ENCODE results near the gene CTBP1. TPM values are rescaled to one million over a fixed set of nuclear protein-coding genes. Genes with fewer than 3 reads are reported as not detected.

CTBP1 gene
- polyA plus RNA-seq, 3 donors: 21.3 to 226 (median 42.1) TPM

- Mint-ChIP-seq H3K36me3 (peaks cover 67 to 79% of the 10 kb centered on the region in 2 donors), H3K27ac (no peak overlapping the region), H3K4me1 (peaks cover 34% of the 10 kb centered on the region), H3K9me3 (peaks cover 0 to 2% (median 0%) of the 10 kb centered on the region in 7 donors), H3K4me3 (no peak overlapping the region), H3K27me3 (ENCODE audit: low read depth in 3 of 3) (no peaks in the 10 kb centered on the region)
- 95% methylated on average over 21 of the region's 29 CpGs for WGBS (ENCODE audit: insufficient coverage)
- Histone ChIP-seq H3K27ac (ENCODE audit: low read depth in 1 of 2, low read length in 2 of 2) (no peak overlapping the region), H3K79me2 (ENCODE audit: insufficient read depth, low read length) (peaks cover 8% of the 10 kb centered on the region), H3K9ac (ENCODE audit: insufficient read depth, low read length, poor library complexity, severe bottlenecking) (no peak overlapping the region), H3K4me3 (replicated peaks in 1 of 3; ENCODE audit: low read depth in 2 of 3, low read length in 3 of 3) (no peak overlapping the region), H2AFZ (ENCODE audit: insufficient read depth, low read depth, low read length, poor library complexity, severe bottlenecking) (no peak overlapping the region), H3K27me3 (ENCODE audit: control insufficient read depth in 2 of 2, insufficient read depth in 2 of 2, low read length in 2 of 2) (no peaks in the 10 kb centered on the region), H3K4me1 (ENCODE audit: control insufficient read depth in 1 of 2, insufficient read depth in 2 of 2, low read length in 2 of 2) (peaks cover 21 to 25% of the 10 kb centered on the region in 2 donors), H3K36me3 (replicated peaks in 1 of 2; ENCODE audit: control insufficient read depth in 1 of 2, insufficient read depth in 2 of 2, low read length in 2 of 2) (peaks cover 61 to 77% of the 10 kb centered on the region in 2 donors), H3K4me2 (replicated peaks; ENCODE audit: extremely low read depth, low read length, poor library complexity, severe bottlenecking) (no peak overlapping the region), H3K9me3 (replicated peaks in 1 of 2; ENCODE audit: control insufficient read depth in 1 of 2, insufficient read depth in 1 of 2, low read length in 2 of 2) (no peaks in the 10 kb centered on the region), H4K20me1 (ENCODE audit: insufficient read depth, low read length) (peaks cover 89% of the 10 kb centered on the region)
- intact Hi-C loops (cut with micrococcal nuclease): no loop called here
- TF ChIP-seq CTCF (IDR thresholded peaks at IDR 0.05): no peak
- no peak for DNase-seq
These were observed 25.8 kb downstream of the CTBP1 start for GRCh38 chr4:1222938-1223690.

- 93% methylated on average over 25 of the region's 34 CpGs for WGBS (ENCODE audit: insufficient coverage)
- no peak for TF ChIP-seq CTCF (IDR thresholded peaks at IDR 0.05)
- Histone ChIP-seq H3K9me3 (replicated peaks in 1 of 2; ENCODE audit: control insufficient read depth in 1 of 2, insufficient read depth in 1 of 2, low read length in 2 of 2) (no peaks in the 10 kb centered on the region), H3K27ac (ENCODE audit: low read depth in 1 of 2, low read length in 2 of 2) (no peak overlapping the region), H2AFZ (ENCODE audit: insufficient read depth, low read depth, low read length, poor library complexity, severe bottlenecking) (no peak overlapping the region), H3K79me2 (ENCODE audit: insufficient read depth, low read length) (peaks cover 17% of the 10 kb centered on the region), H3K9ac (ENCODE audit: insufficient read depth, low read length, poor library complexity, severe bottlenecking) (no peak overlapping the region), H3K27me3 (ENCODE audit: control insufficient read depth in 2 of 2, insufficient read depth in 2 of 2, low read length in 2 of 2) (no peaks in the 10 kb centered on the region), H3K4me2 (replicated peaks; ENCODE audit: extremely low read depth, low read length, poor library complexity, severe bottlenecking) (no peak overlapping the region), H4K20me1 (ENCODE audit: insufficient read depth, low read length) (peaks cover 89% of the 10 kb centered on the region), H3K4me3 (replicated peaks in 1 of 3; ENCODE audit: low read depth in 2 of 3, low read length in 3 of 3) (no peak overlapping the region), H3K4me1 (ENCODE audit: control insufficient read depth in 1 of 2, insufficient read depth in 2 of 2, low read length in 2 of 2) (peaks cover 24 to 31% of the 10 kb centered on the region in 2 donors), H3K36me3 (replicated peaks in 1 of 2; ENCODE audit: control insufficient read depth in 1 of 2, insufficient read depth in 2 of 2, low read length in 2 of 2) (peaks cover 52 to 72% of the 10 kb centered on the region in 2 donors)
- Mint-ChIP-seq H3K27ac (peak overlapping the region in 2 of 7 donors; percentile 1 to 43), H3K9me3 (peaks cover 0 to 2% (median 0%) of the 10 kb centered on the region in 7 donors), H3K4me3 (no peak overlapping the region), H3K27me3 (ENCODE audit: low read depth in 3 of 3) (no peaks in the 10 kb centered on the region), H3K4me1 (peaks cover 36% of the 10 kb centered on the region), H3K36me3 (peaks cover 63 to 79% of the 10 kb centered on the region in 2 donors)
- intact Hi-C loops (cut with micrococcal nuclease): no loop called here
- no peak for DNase-seq
These were observed 26.7 kb downstream of the CTBP1 start for GRCh38 chr4:1222036-1222789.
